ENCODE results near the gene RPL14.

RPL14 gene

DNA sequence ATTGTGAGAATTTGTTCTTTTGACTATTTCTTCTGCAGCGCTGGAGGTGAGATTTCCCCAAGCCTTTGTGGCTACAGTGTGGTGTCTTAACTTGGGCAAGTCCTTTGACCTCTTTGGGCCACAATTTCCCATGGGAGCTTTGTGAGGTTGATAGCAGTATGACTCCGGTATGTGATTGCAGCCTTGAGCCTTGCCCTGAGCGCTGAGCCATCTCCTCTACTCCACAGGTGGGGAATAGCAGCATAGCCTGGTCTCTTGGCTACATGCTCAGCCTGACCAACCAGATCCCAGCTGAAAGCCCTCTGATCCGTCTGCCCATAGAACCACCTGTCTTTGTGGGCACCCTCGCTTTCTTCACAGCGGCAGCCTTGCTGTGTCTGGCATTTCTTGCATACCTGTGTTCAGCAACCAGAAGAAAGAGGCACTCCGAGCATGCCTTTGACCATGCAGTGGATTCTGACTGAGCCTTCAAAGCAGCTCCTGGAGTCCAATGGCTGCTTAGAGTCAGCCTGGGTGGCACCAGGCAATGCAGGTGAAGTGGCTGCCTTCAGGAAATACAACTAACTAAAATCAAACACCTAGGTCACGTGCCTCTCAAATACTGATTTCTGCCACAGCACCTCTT lies 30.0 kb upstream of the RPL14 start:
- TF ChIP-seq, protein P1, sequence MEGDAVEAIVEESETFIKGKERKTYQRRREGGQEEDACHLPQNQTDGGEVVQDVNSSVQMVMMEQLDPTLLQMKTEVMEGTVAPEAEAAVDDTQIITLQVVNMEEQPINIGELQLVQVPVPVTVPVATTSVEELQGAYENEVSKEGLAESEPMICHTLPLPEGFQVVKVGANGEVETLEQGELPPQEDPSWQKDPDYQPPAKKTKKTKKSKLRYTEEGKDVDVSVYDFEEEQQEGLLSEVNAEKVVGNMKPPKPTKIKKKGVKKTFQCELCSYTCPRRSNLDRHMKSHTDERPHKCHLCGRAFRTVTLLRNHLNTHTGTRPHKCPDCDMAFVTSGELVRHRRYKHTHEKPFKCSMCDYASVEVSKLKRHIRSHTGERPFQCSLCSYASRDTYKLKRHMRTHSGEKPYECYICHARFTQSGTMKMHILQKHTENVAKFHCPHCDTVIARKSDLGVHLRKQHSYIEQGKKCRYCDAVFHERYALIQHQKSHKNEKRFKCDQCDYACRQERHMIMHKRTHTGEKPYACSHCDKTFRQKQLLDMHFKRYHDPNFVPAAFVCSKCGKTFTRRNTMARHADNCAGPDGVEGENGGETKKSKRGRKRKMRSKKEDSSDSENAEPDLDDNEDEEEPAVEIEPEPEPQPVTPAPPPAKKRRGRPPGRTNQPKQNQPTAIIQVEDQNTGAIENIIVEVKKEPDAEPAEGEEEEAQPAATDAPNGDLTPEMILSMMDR (IDR thresholded peaks at IDR 0.05; ENCODE audit: low read depth, low read length, missing control alignments): no peak
- Histone ChIP-seq H3K27ac (no peak overlapping the region), H3K36me3 (replicated peaks) (no peaks in the 10 kb centered on the region), H3K27me3 (replicated peaks) (no peaks in the 10 kb centered on the region), H3K4me3 (ENCODE audit: low read depth, low read length) (no peak overlapping the region)
- no peak for DNase-seq
- in situ Hi-C loops (cut with HindIII; ENCODE audit: low pct_ligation_motif_present, low sequenced_read_pairs): no loop called here

DNA sequence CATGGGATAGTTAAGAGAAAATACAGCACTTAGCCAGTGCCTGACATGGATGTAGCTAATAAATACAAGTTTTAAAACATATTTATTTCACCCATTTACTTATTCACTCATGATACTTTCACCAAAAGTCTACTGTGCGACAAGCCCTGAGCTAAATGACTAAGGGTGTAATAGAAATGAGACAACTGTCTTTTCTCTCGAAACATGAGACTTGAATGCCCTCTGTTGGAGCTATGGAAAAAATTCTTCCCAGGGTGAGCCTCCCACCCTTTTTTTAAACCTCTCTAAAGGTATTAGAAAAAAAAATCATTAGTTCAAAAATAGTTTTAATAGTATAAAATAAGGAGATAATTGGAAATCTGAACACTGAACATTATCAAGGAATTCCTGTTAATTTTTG lies 24.3 kb upstream of the RPL14 start:
- DNase-seq: no peak
- in situ Hi-C loops (cut with HindIII; ENCODE audit: low pct_ligation_motif_present, low sequenced_read_pairs): no loop called here

DNA sequence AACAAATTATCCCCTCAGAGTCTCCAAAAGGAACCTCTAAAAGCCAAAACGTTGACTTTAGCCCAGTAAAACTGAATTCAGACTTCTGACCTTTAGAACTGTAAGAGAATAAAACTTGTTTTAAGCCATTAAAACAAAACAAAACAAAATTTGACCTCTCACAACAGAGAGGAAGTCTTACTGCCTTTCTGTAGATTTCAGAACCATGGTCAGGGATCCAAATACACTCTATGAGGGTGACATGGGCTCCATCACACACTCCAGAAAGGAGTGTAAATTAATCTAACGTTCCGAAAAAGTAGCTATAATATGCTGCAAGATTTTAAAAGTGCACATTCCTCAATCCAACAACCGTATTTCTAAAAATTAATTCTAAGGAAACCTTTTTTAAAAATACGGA lies 19.2 kb upstream of the RPL14 start:
- TF ChIP-seq, protein P1 (IDR thresholded peaks at IDR 0.05; ENCODE audit: low read depth, low read length, missing control alignments): no peak
- Histone ChIP-seq H3K27ac (no peak overlapping the region), H3K27me3 (replicated peaks) (no peaks in the 10 kb centered on the region), H3K36me3 (replicated peaks) (no peaks in the 10 kb centered on the region), H3K4me3 (ENCODE audit: low read depth, low read length) (no peak overlapping the region)
- no peak for DNase-seq
- in situ Hi-C loops (cut with HindIII; ENCODE audit: low pct_ligation_motif_present, low sequenced_read_pairs): no loop called here

More for the DNA sequence above, 24.3 kb upstream of the RPL14 start:
- TF ChIP-seq, protein P1 (IDR thresholded peaks at IDR 0.05; ENCODE audit: low read depth, low read length, missing control alignments): no peak
- Histone ChIP-seq H3K27me3 (replicated peaks) (no peaks in the 10 kb centered on the region), H3K36me3 (replicated peaks) (no peaks in the 10 kb centered on the region), H3K27ac (no peak overlapping the region), H3K4me3 (ENCODE audit: low read depth, low read length) (no peak overlapping the region)

DNA sequence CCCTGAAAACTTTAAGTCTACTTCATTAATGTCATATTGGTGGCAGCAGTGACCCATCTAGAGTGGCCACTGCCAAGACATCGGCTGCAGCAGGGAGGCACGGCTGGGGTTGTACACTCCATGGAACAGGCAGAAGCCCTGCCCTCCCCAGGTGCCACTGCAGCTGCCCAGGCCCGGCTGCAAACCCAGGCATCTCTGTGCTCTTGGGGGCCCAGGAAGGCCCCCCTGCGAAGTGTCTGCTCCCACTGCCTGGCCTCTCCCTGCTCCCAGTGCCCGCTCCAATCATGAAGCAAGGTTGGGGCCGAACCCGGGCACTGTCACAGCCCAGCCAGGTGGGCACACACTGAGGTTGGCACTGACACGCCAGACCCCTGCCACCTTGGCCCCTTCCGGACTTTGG lies 12.1 kb upstream of the RPL14 start:
- TF ChIP-seq, protein P1 (IDR thresholded peaks at IDR 0.05; ENCODE audit: low read depth, low read length, missing control alignments): no peak

DNA sequence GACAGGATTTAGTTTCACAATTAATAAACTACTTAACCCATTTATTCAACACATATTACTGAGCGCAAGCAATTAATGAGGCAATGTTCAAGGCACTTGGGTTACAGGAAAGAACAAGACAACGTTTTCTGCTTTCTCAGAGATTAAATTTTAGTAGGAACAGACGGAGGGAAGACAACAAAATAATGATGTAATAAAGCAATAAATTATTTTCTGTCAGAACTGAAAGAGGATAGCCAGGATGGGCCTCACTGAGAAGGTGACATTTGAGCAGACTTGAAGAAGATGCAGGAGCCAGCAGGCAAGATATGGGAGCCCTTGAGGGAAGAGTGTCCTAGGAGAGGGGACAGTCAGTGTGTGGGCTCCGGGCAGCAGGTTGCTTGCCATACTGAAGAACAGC lies 11.3 kb upstream of the RPL14 start:
- no peak overlapping the region for H3K27ac ChIP-seq
- H3K4me3 ChIP-seq (ENCODE audit: low read depth, low read length): no peak overlapping the region
- in situ Hi-C loops (cut with HindIII; ENCODE audit: low pct_ligation_motif_present, low sequenced_read_pairs): no loop called here
- TF ChIP-seq, protein P1 (IDR thresholded peaks at IDR 0.05; ENCODE audit: low read depth, low read length, missing control alignments): no peak
- H3K36me3 ChIP-seq (replicated peaks): no peaks in the 10 kb centered on the region
- no peaks in the 10 kb centered on the region for H3K27me3 ChIP-seq (replicated peaks)
- no peak for DNase-seq

More for the DNA sequence above, 12.1 kb upstream of the RPL14 start:
- Histone ChIP-seq H3K27me3 (replicated peaks) (no peaks in the 10 kb centered on the region), H3K27ac (no peak overlapping the region), H3K36me3 (replicated peaks) (no peaks in the 10 kb centered on the region), H3K4me3 (ENCODE audit: low read depth, low read length) (no peak overlapping the region)
- in situ Hi-C loops (cut with HindIII; ENCODE audit: low pct_ligation_motif_present, low sequenced_read_pairs): no loop called here
- DNase-seq: no peak

DNA sequence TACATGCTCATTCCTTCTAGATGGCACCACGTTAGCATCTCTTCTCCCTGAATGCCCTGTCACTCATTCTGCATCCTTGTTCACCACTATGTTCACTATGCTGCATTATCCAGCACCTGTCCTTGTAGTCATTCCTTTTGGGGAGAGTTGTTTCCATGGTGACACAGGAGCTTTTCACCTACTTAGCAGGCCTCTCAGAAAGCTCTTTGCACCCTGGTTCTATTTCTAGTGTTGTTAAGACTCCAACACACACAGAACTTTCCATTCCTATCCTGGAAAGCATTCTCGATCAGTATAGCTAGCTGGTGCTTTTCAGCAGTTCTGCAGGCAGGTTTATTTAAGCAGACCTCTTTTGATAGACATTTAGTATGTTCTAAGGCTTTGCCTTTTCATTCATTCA lies 6.7 kb upstream of the RPL14 start:
- Histone ChIP-seq H3K27me3 (replicated peaks) (no peaks in the 10 kb centered on the region), H3K27ac (no peak overlapping the region), H3K36me3 (replicated peaks) (no peaks in the 10 kb centered on the region), H3K4me3 (ENCODE audit: low read depth, low read length) (no peak overlapping the region)
- in situ Hi-C loops (cut with HindIII; ENCODE audit: low pct_ligation_motif_present, low sequenced_read_pairs): no loop called here
- DNase-seq: no peak
- TF ChIP-seq, protein P1 (IDR thresholded peaks at IDR 0.05; ENCODE audit: low read depth, low read length, missing control alignments): no peak
